Islet of Langerhans (tissue), 1 donor: ENCODE measurements around the gene SPATA4.

ENCODE experiments used
- FAIRE-seq: peaks from one replicate; lab custom pipeline; 2011; peaks lifted over from hg19 to GRCh38; lab: Jason Lieb, UNC

SPATA4 gene

GRCh38 chr4:176189891-176190795, 5.2 kb downstream of the SPATA4 start:
- FAIRE-seq = no peak

- FAIRE-seq = no peak
Measured at GRCh38 chr4:176188654-176189053, 6.7 kb downstream of the SPATA4 start.

- FAIRE-seq = no peak
Measured at GRCh38 chr4:176187624-176188023, 7.8 kb downstream of the SPATA4 start.

GRCh38 chr4:176186671-176187395, 8.6 kb downstream of the SPATA4 start:
- no peak for FAIRE-seq

GRCh38 chr4:176186067-176186466, 9.3 kb downstream of the SPATA4 start:
- no peak for FAIRE-seq

GRCh38 chr4:176185051-176185450, 10.3 kb downstream of the SPATA4 start:
- FAIRE-seq = no peak

- no peak for FAIRE-seq
Measured at GRCh38 chr4:176163041-176163440, 32.3 kb downstream of the SPATA4 start.

- no peak for FAIRE-seq
Measured at GRCh38 chr4:176156656-176157055, 38.7 kb downstream of the SPATA4 start.

- FAIRE-seq = no peak
Measured at GRCh38 chr4:176153124-176153523, 42.3 kb downstream of the SPATA4 start.

- no peak for FAIRE-seq
Measured at GRCh38 chr4:176150704-176151103, 44.7 kb downstream of the SPATA4 start.

- FAIRE-seq = no peak
Measured at GRCh38 chr4:176150356-176150682, 45.1 kb downstream of the SPATA4 start.

- FAIRE-seq = no peak
Measured at GRCh38 chr4:176149680-176150355, 45.6 kb downstream of the SPATA4 start.

- no peak for FAIRE-seq
Measured at GRCh38 chr4:176142253-176142652, 53.1 kb downstream of the SPATA4 start.

GRCh38 chr4:176139518-176139917, 55.9 kb downstream of the SPATA4 start:
- no peak for FAIRE-seq

- peak; percentile 56 for FAIRE-seq
Measured at GRCh38 chr4:176137631-176138030, 57.8 kb downstream of the SPATA4 start.

- FAIRE-seq = no peak
Measured at GRCh38 chr4:176134670-176135069, 60.7 kb downstream of the SPATA4 start.
